Neural cell (in vitro differentiated cells): ENCODE measurements around the gene DNAJC21. TPM values are rescaled to one million over a fixed set of nuclear protein-coding genes. Genes with fewer than 3 reads are reported as not detected.

Experiments
- H2AFZ ChIP-seq: fragments of 200-600, 300-800 bp; sonication (generic), shearing (Covaris generic); 2 replicates; pipeline ENCODE4 v1.6.0; 2014; ENCODE audit warnings: low read depth, mild to moderate bottlenecking, antibody characterized with exemption, low read length, moderate library complexity
- H3F3A ChIP-seq: fragments of 200-600 bp; shearing (Covaris generic); 2 replicates; pipeline ENCODE4 v1.6.1; 2016; ENCODE audit warnings: mild to moderate bottlenecking, moderate library complexity, mixed read lengths, antibody characterized with exemption, low read length; ENCODE audit not compliant: insufficient read depth, poor library complexity, severe bottlenecking
- H3K27ac ChIP-seq: fragments of 200-600, 300-800 bp; sonication (generic), shearing (Covaris generic); 2 replicates; pipeline ENCODE4 v1.5.1; 2014; ENCODE audit warnings: mild to moderate bottlenecking, low read length, moderate library complexity
- H3K27me3 ChIP-seq: fragments of 300-800, 200-600 bp; sonication (generic), shearing (Covaris generic); 2 replicates; pipeline ENCODE4 v1.6.0; 2014; ENCODE audit warnings: mild to moderate bottlenecking, low read depth, low read length, moderate library complexity; ENCODE audit not compliant: insufficient read depth
- H3K36me3 ChIP-seq: fragments of 300-800, 200-600 bp; sonication (generic), shearing (Covaris generic); 2 replicates; pipeline ENCODE4 v1.5.1; 2014; ENCODE audit warnings: mild to moderate bottlenecking, antibody characterized with exemption, low read length, moderate library complexity; ENCODE audit not compliant: insufficient read depth
- H3K4me2 ChIP-seq: fragments of 300-800, 200-600 bp; sonication (generic), shearing (Covaris generic); 2 replicates; pipeline ENCODE4 v1.6.0; 2014; ENCODE audit warnings: mild to moderate bottlenecking, low read length
- H3K4me3 ChIP-seq: fragments of 300-800, 200-600 bp; sonication (generic), shearing (Covaris generic); 2 replicates; pipeline ENCODE4 v1.5.1; 2014; ENCODE audit warnings: mild to moderate bottlenecking, low read length, moderate library complexity
- H3K79me2 ChIP-seq: fragments of 200-600 bp; shearing (Covaris generic); replicated peaks from 2 replicates; pipeline ENCODE4 v1.6.0; 2014; ENCODE audit warnings: mild to moderate bottlenecking, low read length, moderate library complexity; ENCODE audit not compliant: insufficient read depth
- H3K9ac ChIP-seq: fragments of 300-800, 200-600 bp; sonication (generic), shearing (Covaris generic); 2 replicates; pipeline ENCODE4 v1.6.1; 2016; ENCODE audit warnings: mild to moderate bottlenecking, low read length, mixed read lengths
- H3K9me2 ChIP-seq: fragments of 200-600 bp; shearing (Covaris generic); 2 replicates; pipeline ENCODE4 v1.6.1; 2016; ENCODE audit warnings: mild to moderate bottlenecking, low read length, mixed read lengths; ENCODE audit not compliant: insufficient read depth
- H3K9me3 ChIP-seq: fragments of 200-600, 300-800 bp; sonication (generic), shearing (Covaris generic); 2 replicates; pipeline ENCODE4 v1.6.1; 2016; ENCODE audit warnings: mild to moderate bottlenecking, mixed run types, low read length, moderate library complexity, mixed read lengths
- H4K20me1 ChIP-seq: fragments of 200-600 bp; shearing (Covaris generic); 2 replicates; pipeline ENCODE4 v1.6.1; 2016; ENCODE audit warnings: mild to moderate bottlenecking, mixed run types; ENCODE audit not compliant: insufficient read depth
- EP300 ChIP-seq: fragments of 450-650 bp; conservative IDR thresholded peaks from 2 replicates; pipeline ENCODE4 v1.6.1; 2014; ENCODE audit warnings: antibody characterized with exemption, mild to moderate bottlenecking, moderate library complexity; ENCODE audit not compliant: poor library complexity, severe bottlenecking
- EZH2 ChIP-seq: fragments of 200-600, 300-800 bp; shearing (Covaris generic), sonication (generic); IDR thresholded peaks from 2 replicates; pipeline ENCODE4 v1.6.1; 2014; ENCODE audit warnings: antibody characterized with exemption, low read length, borderline replicate concordance, mild to moderate bottlenecking; ENCODE audit not compliant: insufficient read depth, poor library complexity, severe bottlenecking
- MXI1 ChIP-seq: fragments of 450-650 bp; conservative IDR thresholded peaks from 2 replicates; pipeline ENCODE4 v1.6.1; 2014; ENCODE audit warnings: antibody characterized with exemption, mild to moderate bottlenecking; ENCODE audit not compliant: poor library complexity, severe bottlenecking
- POLR2AphosphoS5 ChIP-seq: IDR thresholded peaks from 2 replicates; pipeline ENCODE4 v1.6.1; 2012
- RAD21 ChIP-seq: fragments of 450-650 bp; conservative IDR thresholded peaks from 2 replicates; pipeline ENCODE4 v1.6.1; 2014; ENCODE audit warnings: antibody characterized with exemption, mild to moderate bottlenecking, moderate library complexity
- SMC3 ChIP-seq: fragments of 450-650 bp; conservative IDR thresholded peaks from 2 replicates; pipeline ENCODE4 v1.6.1; 2014; ENCODE audit warnings: antibody characterized with exemption, mild to moderate bottlenecking, moderate library complexity; ENCODE audit not compliant: poor library complexity
- TAF1 ChIP-seq: IDR thresholded peaks from 2 replicates; pipeline ENCODE4 v1.6.1; 2012; ENCODE audit warnings: low read depth
- polyA plus RNA-seq: library from polyadenylated mRNA; depleted of rRNA; stranded (reverse); fragments of >200 nt; gene quantifications from 2 replicates; pipeline ENCODE4 v1.2.3, GENCODE V29; 2014
- TF ChIP-seq, protein P1 (sequence below): IDR thresholded peaks from 2 replicates; pipeline ENCODE4 v1.6.1; 2012; ENCODE audit warnings: borderline replicate concordance
- TF ChIP-seq, protein P2 (sequence below): fragments of 450-650 bp; IDR thresholded peaks from 2 replicates; pipeline ENCODE4 v1.5.1; 2014; ENCODE audit warnings: antibody characterized with exemption, mild to moderate bottlenecking, moderate library complexity; ENCODE audit not compliant: poor library complexity, severe bottlenecking

Gene DNAJC21
- polyA plus RNA-seq, 1 donor from 2014 or later: 14.9 TPM

DNA sequence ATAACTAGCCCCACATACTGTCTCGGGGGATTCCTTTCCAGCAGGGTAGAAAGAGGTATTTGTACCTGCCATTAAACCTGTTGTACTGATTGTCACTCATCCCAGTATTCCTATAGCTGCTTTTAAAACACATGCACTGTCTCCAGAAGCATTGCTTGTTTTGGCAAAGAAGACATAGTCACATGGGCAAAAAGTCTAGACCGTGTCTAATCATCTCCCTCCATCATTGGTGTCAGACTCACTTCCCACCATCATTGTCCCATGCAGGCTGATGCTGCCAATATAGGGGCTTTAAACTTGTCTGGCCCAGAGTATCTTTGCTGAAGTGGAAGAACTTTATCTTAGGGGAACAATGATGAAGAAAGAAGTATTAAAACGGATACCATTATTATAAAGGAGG, 12.6 kb downstream of the DNAJC21 start:
- Histone ChIP-seq H3K4me2 (no peak overlapping the region), H3K9me3 (no peaks in the 10 kb centered on the region), H3F3A (no peaks in the 10 kb centered on the region), H3K4me3 (no peak overlapping the region), H3K79me2 (no peaks in the 10 kb centered on the region), H2AFZ (no peak overlapping the region), H4K20me1 (no peaks in the 10 kb centered on the region), H3K9ac (no peak overlapping the region), H3K27ac (no peak overlapping the region), H3K36me3 (no peaks in the 10 kb centered on the region), H3K9me2 (no peaks in the 10 kb centered on the region), H3K27me3 (no peaks in the 10 kb centered on the region)
- TF ChIP-seq MXI1: no peak
- no peak for TF ChIP-seq TAF1
- TF ChIP-seq, protein P1, sequence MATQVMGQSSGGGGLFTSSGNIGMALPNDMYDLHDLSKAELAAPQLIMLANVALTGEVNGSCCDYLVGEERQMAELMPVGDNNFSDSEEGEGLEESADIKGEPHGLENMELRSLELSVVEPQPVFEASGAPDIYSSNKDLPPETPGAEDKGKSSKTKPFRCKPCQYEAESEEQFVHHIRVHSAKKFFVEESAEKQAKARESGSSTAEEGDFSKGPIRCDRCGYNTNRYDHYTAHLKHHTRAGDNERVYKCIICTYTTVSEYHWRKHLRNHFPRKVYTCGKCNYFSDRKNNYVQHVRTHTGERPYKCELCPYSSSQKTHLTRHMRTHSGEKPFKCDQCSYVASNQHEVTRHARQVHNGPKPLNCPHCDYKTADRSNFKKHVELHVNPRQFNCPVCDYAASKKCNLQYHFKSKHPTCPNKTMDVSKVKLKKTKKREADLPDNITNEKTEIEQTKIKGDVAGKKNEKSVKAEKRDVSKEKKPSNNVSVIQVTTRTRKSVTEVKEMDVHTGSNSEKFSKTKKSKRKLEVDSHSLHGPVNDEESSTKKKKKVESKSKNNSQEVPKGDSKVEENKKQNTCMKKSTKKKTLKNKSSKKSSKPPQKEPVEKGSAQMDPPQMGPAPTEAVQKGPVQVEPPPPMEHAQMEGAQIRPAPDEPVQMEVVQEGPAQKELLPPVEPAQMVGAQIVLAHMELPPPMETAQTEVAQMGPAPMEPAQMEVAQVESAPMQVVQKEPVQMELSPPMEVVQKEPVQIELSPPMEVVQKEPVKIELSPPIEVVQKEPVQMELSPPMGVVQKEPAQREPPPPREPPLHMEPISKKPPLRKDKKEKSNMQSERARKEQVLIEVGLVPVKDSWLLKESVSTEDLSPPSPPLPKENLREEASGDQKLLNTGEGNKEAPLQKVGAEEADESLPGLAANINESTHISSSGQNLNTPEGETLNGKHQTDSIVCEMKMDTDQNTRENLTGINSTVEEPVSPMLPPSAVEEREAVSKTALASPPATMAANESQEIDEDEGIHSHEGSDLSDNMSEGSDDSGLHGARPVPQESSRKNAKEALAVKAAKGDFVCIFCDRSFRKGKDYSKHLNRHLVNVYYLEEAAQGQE: no peak
- TF ChIP-seq RAD21: no peak
- no peak for TF ChIP-seq EP300
- TF ChIP-seq SMC3: no peak
- TF ChIP-seq POLR2AphosphoS5: no peak
- TF ChIP-seq, protein P2, sequence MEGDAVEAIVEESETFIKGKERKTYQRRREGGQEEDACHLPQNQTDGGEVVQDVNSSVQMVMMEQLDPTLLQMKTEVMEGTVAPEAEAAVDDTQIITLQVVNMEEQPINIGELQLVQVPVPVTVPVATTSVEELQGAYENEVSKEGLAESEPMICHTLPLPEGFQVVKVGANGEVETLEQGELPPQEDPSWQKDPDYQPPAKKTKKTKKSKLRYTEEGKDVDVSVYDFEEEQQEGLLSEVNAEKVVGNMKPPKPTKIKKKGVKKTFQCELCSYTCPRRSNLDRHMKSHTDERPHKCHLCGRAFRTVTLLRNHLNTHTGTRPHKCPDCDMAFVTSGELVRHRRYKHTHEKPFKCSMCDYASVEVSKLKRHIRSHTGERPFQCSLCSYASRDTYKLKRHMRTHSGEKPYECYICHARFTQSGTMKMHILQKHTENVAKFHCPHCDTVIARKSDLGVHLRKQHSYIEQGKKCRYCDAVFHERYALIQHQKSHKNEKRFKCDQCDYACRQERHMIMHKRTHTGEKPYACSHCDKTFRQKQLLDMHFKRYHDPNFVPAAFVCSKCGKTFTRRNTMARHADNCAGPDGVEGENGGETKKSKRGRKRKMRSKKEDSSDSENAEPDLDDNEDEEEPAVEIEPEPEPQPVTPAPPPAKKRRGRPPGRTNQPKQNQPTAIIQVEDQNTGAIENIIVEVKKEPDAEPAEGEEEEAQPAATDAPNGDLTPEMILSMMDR: no peak
- no peak for TF ChIP-seq EZH2

GRCh38 chr5:34944044-34944443, 14.7 kb downstream of the DNAJC21 start:
- no peak overlapping the region for H3K9ac ChIP-seq
- no peaks in the 10 kb centered on the region for H3K9me2 ChIP-seq
- no peak overlapping the region for H2AFZ ChIP-seq
- H3F3A ChIP-seq: no peaks in the 10 kb centered on the region
- no peaks in the 10 kb centered on the region for H3K36me3 ChIP-seq
- H3K79me2 ChIP-seq: no peaks in the 10 kb centered on the region
- no peaks in the 10 kb centered on the region for H4K20me1 ChIP-seq
- no peaks in the 10 kb centered on the region for H3K27me3 ChIP-seq
- no peaks in the 10 kb centered on the region for H3K9me3 ChIP-seq
- H3K27ac ChIP-seq: no peak overlapping the region
- no peak overlapping the region for H3K4me3 ChIP-seq
- no peak overlapping the region for H3K4me2 ChIP-seq
- no peak for TF ChIP-seq TAF1
- no peak for TF ChIP-seq EP300
- no peak for TF ChIP-seq EZH2
- no peak for TF ChIP-seq MXI1
- no peak for TF ChIP-seq SMC3
- TF ChIP-seq RAD21: no peak
